Activated naive CD4-positive, alpha-beta T cell (primary cell): ENCODE measurements around the gene GRPEL1.

ENCODE experiments used
- DNase-seq, 4 experiments: peaks; one replicate each; lab custom pipeline; 2025; lab: John Stamatoyannopoulos, UW

GRPEL1 gene

DNA sequence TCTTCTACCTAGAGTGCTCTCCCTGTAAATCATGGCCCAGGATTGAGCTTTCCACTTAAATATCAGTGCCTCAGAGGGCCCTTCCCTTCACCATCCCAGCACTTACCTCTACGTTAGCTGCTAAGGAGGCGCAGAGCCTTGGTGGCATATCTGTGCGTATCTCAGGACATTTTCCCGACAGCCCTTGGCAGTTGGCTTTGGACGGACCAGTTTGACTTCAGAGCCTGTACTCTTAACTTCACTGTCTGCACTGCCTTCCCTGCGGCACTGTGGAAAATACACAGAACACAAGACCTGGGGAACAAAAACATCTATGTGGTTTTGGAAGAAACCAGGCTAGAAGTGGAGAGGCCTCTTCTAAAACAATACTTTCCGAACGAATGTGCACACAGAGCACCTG lies 22.3 kb downstream of the GRPEL1 start:
- no peak for DNase-seq

DNA sequence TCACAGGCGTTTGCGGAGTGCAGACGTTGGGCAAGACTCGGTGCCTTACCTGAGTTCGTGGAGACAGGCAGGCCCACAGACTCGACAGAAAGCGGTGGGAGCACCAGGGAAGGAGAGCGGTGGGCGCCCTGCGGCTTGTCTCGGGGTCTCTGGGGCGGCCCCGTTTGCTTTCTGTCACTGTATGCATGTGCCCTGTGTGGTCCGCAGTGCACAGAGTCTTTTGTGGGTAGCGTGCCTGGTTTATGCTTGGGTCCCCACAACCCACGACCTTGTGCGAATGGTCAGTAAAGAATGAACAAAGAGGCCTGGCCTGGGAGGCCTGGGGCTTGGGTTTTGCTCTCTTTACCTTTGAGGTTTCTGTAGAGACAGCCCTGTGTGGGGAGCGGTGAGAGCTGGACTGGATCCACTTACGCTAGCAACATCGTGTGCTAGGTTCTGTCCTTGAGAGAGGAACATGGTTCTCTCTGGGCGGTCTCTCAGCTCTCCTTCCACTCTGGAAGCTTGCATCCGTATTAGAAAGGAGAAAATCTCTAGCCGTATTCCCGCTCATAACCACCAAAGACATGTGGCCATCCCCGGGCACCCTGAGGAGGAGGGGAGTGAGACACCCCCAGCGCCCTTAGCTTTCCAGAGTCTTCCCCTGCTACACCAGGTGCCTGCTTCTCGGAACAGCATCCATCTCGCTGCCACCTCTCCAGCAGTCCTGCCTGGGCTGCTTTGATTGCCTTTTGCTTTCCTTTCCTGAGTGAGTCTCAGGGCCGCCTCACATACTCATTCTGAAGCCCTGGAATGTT lies 23.5 kb downstream of the GRPEL1 start:
- no peak for DNase-seq

DNA sequence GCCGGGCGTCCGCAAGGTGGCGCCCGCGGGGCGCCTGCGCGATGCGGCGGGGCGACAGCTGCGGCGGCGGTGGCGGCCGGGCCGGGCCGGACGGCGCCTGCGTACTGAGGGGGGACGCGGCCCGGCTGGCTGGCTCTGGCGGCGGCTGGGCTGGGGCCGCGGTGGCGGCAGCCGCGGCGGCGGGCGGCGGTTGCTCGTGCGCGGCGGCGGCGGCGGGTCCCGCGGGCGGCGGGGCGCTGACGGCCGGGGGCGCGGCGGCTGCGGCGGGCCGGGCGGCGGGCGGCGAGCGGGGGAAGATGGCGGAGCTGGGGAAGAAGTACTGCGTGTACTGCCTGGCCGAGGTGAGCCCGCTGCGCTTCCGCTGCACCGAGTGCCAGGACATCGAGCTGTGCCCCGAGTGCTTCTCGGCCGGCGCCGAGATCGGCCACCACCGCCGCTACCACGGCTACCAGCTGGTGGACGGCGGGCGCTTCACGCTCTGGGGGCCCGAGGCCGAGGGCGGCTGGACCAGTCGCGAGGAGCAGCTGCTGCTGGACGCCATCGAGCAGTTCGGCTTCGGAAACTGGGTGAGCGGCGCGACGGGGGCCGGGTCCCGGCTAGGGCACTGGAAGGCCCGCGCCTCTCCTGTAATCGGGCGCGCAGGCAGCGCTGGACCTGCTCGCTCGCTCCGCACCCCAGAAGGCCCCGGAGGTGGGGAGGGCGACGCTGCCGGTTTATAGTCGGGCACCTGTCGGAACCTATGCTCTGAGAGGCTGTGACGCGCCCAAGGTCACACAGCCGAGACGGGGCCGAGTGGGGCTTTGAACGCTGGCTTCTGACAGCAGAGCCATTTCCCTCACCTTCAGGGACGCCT lies 24.4 kb downstream of the GRPEL1 start, which contains the start of gene TADA2B:
Gene TADA2B, plus strand, starts transcription at position 89 of the 853 bp plus-strand sequence. Its CDS starts 208 bp downstream, at position 297.
- DNase-seq: peak in 3 of 4 experiments; percentile 50 to 58 (median 54)

DNA sequence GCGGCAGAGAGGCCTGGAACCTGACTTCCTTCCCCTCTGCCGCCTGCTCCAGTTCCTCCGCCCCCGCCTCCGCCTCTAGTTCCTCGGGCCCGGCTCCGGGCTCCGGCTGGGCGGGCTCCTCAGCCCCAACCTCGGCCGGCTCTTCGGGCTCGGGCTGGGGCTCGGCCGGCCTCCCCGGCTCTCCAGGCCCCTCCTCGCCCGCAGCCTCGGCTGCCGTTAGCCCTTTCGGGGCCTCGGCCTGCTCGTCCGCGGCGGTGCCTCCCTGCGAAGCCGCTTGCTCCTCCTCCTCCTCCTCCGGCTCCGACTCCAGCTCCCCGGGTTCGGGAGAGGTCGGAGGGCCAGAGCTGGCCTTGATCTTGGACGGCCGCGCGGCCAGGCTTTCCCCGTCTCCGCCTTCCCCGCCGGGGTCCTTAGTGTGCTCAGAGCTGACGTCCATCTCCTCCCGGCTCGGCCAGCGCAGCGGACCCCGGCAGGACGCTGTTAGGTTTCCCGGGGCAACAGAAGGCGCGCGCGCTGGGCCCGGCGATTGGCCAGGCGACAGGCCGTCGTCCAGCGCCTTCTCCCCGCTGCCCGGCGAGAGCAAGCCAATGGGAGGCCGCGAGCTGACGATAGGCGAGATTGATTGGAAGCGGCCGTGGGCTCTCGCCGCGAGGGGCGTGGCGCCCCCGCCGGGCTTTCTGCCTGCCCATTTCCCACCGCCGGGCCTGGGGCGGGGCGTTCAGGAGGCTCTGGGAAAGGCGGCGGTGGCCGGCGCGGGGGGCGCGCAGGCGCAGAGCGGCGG lies 25.2 kb downstream of the GRPEL1 start:
- peak; percentile 68 to 88 (median 78) for DNase-seq

DNA sequence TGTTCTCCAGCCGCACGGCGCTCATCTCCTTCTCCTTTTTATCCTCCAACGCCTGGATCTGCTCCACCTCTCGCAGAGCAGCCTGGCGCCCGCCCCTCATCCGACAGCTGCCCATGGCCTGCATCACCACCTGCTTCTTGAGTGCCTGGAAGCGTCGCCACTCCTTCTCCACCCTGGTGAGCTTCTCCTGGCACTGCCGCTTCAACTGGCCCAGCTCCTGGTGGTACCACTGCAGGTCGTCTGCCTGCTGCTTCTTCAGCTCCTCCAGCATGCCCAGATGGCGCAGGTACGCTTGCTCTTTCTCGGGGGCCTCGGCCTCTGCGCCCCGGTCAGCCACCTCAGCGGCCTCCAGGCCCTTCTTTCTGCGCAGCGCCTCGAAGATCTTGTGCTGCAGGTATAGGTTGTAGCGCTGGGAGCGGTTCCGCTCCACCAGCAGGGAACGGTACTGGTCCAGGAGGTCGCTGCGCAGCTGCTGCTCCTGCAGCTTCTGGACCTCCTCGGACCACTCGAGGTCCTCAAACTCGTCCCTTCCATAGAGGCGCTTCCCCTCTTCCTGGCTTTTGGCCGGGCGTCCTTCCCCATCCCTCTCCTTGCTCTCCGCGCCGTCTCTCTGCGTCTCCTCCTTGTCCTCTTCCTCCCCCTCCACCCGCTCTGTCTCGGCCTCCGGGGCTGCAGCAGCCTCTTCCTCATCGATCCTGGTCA lies 25.9 kb downstream of the GRPEL1 start:
- no peak for DNase-seq

DNA sequence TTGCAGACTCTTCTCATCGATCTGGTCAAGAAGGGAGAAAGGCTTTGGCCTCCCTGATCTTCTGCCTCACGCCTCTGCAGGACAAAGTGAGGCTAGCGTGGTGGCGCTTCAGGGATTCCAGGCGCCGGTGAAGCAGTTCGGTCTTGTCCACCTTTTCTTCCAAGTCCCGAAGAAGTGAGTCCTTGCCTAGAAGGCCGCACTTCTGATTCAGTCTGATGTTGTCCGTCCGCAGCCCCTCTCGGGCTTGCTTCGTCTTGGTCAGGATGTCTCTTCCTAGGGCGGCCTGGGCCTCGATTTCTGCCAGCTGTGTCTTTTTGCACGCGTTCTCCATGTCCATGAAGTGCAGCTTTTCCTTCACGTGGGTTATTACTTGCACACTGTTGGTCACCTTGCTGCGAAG lies 26.6 kb downstream of the GRPEL1 start:
- DNase-seq: no peak

DNA sequence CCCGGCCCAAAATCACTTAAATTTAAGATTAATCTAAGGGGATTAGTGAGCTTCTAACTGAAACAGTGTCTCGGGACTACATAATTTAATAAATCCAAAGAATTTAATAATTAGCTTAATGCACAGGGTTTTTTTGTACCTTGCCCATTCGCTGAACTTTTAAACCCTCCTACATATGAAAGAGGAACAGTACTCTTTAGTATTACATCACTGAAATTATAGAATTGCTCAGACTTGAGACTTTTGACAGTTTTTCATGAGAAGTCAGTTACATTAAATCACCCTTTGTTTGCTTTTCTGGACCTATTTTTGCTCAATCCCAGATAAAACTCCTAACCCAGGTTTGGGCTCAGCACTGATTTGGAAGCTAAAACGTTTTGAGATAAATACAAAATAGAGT lies 27.1 kb downstream of the GRPEL1 start:
- no peak for DNase-seq

DNA sequence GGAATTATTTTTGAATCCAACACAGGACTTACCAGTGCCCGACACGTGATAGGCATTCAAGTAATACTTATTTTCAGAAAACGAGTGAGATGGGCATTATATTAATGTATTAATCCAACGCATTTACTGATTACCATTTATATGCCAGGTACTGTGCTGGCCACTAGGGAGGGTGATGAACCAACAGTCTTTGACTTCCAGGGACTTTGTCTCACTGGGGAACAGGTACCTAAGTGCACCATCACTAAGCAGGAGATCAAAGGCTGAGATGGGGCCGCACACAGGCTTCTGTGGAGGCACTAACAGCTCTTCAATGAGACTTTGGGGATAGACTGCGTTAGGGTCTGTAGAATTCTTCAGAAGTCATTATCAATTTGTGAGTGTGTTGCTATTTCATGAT lies 30.4 kb downstream of the GRPEL1 start:
- no peak for DNase-seq

DNA sequence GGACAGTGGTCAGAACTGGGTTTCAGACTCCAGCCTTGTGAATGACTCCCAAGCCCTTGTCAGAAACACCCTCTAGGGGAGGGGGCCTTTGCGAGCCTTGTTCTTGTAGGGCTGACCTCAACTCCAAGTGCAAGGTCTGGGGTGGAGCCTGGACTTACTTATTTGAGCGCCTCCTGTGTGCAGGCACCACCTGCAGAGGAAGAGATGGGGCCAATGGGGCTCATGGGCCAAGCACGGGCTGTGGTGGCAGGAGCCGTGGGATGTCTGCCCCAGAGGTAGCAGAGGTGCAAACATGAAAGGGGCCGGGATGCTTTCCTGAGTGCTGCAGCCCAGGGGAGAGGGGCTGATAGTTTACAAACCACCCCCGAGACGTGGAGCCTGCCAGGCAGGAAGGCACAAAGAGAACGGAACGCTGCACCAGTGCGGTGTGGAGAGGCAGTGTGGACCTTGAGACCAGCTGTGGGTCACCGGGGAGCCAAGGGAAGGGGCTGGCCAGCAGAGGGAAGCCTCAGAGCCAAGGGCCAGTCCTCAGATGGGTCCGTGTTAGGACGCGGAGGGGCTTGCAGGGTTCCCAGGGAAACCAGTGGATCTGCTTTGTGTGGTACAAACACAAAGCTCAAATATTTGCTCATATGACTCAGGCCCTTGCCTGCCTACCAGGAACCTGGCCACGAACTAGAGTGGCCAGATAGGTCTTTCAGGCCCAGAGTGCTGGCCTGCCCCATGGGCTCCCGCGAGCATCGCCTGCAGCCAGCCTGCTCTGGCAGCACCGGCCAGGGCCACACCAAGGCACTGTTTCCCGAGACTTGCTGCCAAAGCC lies 33.4 kb downstream of the GRPEL1 start:
- DNase-seq: no peak

DNA sequence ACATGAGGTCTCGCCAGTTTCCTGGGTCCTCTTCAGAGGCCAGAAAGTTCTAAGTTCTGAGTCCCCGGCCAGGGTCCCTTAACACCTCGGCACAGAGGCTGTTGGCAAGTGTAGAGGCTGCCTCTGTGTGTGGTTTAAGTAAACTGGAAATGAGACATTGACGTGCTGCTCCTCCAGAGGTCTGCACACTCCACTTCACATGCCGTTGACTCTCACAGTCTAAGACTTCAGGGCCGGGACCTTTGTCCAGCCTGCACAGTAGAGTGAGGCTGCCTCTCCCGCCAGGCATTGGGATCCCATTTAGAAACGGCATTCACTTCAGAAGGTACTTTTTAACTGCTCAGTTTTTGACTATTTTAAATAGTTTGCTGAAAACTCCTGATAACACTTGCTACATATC lies 35.3 kb downstream of the GRPEL1 start:
- DNase-seq: no peak

DNA sequence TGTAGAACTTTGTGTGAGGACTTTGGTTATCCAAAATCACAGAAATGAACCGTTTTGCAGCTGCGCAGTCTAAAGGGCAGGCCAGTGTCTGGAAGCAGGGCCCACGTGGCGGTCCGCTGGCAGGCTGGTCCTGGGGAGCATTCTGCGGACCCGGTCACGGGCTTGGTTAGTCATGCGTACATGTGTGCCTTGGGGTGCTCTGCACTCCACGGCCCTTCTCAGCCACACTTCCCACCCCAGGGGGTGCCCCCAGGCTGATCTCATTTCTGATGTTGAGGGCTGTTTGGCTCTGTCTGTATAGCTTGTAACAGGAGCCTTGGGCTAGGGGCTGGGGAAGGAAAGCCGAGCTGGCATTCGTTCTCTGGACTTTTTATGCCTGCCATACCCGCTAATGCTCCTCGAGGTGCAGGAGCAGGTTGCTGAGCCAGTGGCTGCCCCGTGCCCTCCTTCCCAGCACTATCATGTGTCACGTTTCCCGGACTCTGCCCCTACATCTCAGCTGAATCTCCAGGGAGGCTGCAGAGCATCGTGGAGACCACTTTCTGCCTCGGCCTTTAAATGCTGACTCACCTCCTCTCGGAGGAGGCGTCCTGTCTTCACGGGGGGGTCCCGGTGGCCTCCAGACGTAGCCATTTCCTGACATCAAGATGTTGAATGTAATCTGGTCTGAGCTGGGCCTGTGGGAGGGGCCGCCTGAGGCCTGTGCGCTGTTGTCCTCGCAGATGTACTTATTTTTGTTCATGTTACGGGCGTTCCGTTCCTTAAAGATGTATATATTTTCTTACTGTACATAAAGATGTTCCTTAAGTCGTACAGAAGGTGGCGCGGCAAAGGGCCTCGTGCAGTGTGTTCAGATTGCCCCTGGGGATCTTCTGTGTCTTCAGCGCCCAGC lies 36.1 kb downstream of the GRPEL1 start:
- no peak for DNase-seq

DNA sequence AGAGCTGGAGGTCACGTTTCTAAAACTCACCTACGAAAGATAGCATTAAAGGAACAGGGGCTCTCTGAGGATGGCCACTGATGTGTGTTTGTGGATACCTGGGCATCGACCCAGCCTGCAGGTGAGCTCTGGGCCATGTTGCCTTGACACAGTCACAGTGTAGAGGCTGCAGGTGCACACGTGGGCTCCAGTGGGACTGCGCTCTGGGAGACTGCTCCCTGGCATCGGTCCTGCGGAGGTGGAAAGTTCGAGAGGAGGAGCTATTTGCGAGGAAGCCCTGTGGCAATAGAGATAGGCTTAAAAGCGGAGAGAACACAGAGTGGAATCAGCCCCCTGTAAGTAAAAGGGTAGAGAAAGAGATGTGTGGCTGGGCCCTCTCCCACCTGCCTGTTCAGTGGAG lies 37.0 kb downstream of the GRPEL1 start:
- no peak for DNase-seq

DNA sequence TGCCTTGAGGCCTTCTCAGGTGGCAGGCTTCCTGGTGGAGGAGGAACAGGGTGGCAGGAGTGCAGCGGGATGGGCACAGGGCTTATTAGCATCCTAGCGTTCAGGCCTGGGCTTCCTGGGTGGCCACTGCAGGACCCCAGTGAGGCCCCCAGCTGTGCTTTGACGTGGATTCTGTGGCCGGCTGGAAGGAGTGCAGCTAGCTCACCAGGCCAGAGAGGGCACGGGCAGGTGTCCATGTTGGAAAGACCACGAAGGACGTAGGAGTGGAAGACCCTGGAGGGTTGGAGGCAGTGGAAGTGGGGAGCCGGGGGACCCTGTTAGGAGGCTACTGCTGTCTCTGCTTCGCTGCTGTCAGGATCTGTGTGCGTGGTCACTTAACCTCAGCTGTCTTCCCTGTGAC lies 37.9 kb downstream of the GRPEL1 start:
- DNase-seq: no peak

DNA sequence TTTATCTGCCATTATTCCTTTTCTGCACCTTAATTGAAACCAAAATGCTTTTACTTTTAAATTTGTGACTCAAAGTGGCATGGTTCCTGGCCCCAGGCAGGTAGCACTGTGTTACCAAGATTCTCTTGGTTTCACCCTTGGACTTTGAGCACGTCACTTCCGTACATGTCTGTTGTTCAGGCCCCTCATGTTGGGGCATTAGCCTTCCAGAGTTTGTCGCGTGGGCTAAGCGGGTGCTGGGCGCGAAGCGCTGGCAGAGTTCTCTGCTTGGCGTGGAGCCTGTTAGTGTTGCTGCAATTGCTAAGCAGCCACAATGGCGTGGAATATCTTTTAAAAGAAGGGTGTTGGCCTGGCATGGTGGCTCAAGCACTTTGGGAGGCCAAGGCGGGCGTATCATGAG lies 38.7 kb downstream of the GRPEL1 start:
- no peak for DNase-seq

DNA sequence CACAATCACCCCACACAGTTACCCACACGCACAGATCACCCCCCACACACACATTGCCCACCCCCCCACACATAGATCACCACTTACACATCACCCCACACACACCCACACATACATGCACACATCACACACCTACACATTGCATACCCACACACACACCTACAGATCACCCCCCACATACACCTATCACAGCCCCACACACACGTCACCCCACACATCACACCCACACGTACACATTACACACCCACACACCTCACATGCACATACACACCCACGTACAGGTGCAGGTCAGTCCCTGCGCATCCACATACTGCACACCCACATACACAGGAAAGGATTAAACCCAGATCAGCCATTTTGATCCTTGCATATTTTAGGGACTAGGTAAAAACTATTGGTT lies 40.0 kb downstream of the GRPEL1 start:
- DNase-seq: no peak

DNA sequence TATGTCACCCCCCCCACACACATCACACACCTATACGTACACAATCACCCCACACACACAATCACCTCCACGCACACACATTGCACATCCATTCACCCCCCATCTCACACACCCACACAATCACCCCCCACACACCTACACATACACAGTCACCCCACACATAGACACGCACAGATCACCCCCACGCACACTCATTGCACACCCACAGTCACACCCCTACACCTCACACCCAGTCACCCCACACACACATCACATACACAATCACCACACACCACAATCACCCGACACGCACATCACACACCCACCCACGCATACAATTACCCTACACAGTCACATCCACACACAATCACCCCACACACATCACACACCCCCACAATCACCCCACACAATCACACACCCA lies 40.6 kb downstream of the GRPEL1 start:
- no peak for DNase-seq

DNA sequence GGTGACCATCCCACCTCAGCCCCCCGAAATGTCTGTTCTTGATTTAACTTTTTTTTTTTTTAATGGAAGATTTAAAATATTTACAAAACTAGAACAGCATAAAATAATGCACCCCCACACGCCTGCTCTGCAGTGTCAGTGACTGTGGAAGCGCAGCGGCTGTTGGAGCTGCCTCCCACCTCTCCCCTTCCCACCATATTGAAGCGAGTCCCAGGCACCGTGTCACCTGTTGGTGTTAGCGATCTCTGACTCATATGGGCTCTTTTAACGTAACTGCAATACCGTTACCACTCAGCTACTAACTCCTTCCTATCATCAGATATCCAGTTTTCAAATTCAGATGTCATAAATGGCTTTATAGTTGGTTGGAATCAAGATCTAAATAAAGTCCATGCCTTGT lies 41.8 kb downstream of the GRPEL1 start:
- DNase-seq: no peak

DNA sequence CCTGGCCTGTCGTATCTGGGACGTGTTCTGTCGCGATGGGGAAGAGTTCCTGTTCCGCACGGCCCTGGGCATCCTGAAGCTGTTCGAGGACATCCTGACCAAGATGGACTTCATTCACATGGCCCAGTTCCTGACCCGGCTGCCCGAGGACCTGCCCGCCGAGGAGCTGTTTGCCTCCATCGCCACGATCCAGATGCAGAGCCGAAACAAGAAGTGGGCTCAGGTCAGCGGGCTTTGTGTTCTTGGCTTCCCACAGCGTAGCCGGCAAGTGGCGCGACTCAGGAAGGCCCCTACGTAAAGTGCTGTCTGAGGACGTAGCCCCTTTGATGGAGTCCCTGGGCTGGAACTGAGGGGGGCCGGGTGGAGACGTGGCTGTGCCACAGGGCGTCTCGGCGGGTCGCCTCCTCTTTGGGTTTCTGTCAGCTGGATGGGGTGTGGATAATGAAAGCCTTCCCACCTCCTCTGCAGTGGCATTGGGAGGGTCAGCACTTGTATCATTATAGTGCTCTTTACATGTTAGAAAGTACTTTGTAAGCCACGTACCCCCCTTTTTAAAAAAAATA lies 42.7 kb downstream of the GRPEL1 start:
- DNase-seq: no peak

DNA sequence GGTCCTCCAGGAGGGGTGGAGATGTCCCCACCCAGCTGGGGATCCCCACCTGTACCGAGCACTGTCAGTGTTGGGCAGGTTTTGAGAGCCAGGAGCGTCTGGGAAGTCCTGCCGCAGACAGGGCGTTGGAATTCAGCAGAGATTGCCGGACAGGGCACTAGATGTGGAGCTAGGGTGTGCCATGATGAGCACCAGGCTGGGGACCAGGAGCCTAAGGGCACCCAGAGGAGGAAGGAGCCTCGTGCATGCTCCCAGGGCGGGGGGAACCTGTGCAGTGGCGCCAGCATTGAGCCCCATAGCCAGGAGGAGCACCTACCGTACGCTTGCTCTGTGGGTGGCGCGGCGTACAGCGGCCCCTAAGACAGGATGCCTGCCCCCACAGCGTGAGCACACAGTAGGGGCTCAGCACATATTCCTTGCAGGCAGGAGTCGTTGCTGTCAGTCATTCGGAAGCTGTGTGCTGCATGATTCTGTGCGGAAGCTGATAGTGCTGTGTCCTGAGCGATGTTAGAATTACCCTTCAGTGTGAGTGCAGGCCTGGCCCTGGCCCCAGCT lies 43.5 kb downstream of the GRPEL1 start:
- no peak for DNase-seq
